Measurements from ENCODE around the gene SVIL.

- TF ChIP-seq POLR2AphosphoS5 (IDR thresholded peaks at IDR 0.05; ENCODE audit: low read depth, low read length) (no peak), TAF1 (IDR thresholded peaks at IDR 0.05; ENCODE audit: low read depth, low read length) (no peak), POLR2A (IDR thresholded peaks at IDR 0.05; ENCODE audit: low read depth, low read length) (no peak), SPI1 (IDR thresholded peaks at IDR 0.05; ENCODE audit: low read depth, low read length) (no peak)
These were observed 13.6 kb downstream of the SVIL start for GRCh38 chr10:29621161-29621560.
